HepG2 (cell line): Measurements from ENCODE around the gene TMEM225B. TPM values are rescaled to one million over a fixed set of nuclear protein-coding genes. Genes with fewer than 3 reads are reported as not detected.

Source experiments
- DMAP1 ChIP-seq: IDR thresholded peaks from 2 replicates; pipeline ENCODE4 v1.6.1; 2016
- GPN1 ChIP-seq: sonication (generic); formaldehyde crosslinking; IDR thresholded peaks from 2 replicates; pipeline ENCODE4 v1.5.1; 2020; ENCODE audit warnings: missing genetic modification reagents, borderline replicate concordance
- KAT8 ChIP-seq: IDR thresholded peaks from 2 replicates; pipeline ENCODE4 v1.6.1; 2016; ENCODE audit warnings: missing genetic modification reagents, missing compliant biosample characterization
- MAF1 ChIP-seq: sonication (generic); formaldehyde crosslinking; IDR thresholded peaks from 2 replicates; pipeline ENCODE4 v1.5.0; 2020; ENCODE audit warnings: missing genetic modification reagents, borderline replicate concordance
- MED8 ChIP-seq: sonication (generic); formaldehyde crosslinking; IDR thresholded peaks from 2 replicates; pipeline ENCODE4 v1.8.1; 2023; ENCODE audit warnings: mild to moderate bottlenecking, missing genetic modification reagents; ENCODE audit not compliant: insufficient replicate concordance
- NBN ChIP-seq: fragments of 450-650 bp; conservative IDR thresholded peaks from 2 replicates; pipeline ENCODE4 v1.6.1; 2017
- NCOA5 ChIP-seq: sonication (generic); formaldehyde crosslinking; IDR thresholded peaks from 2 replicates; pipeline ENCODE4 v1.4.0; 2020; ENCODE audit warnings: missing genetic modification reagents
- NFKBIZ ChIP-seq: IDR thresholded peaks from 2 replicates; pipeline ENCODE4 v1.6.1; 2018; ENCODE audit warnings: missing genetic modification reagents, missing compliant biosample characterization
- SP140L ChIP-seq: sonication (generic); formaldehyde crosslinking; IDR thresholded peaks from 2 replicates; pipeline ENCODE4 v1.4.0; 2020; ENCODE audit warnings: missing genetic modification reagents, borderline replicate concordance
- SRSF1 ChIP-seq: fragments of 200-400 bp; formaldehyde crosslinking; optimal IDR thresholded peaks from 2 replicates; pipeline ENCODE3; 2017; ENCODE audit warnings: mild to moderate bottlenecking, low read depth, low read length, moderate library complexity
- YEATS4 ChIP-seq: sonication (generic); formaldehyde crosslinking; IDR thresholded peaks from 2 replicates; pipeline ENCODE4 v1.4.0; 2020; ENCODE audit warnings: missing genetic modification reagents, borderline replicate concordance
- ZNF234 ChIP-seq: sonication (generic); formaldehyde crosslinking; conservative IDR thresholded peaks from 2 replicates; pipeline ENCODE4 v1.5.1; 2020; ENCODE audit warnings: mild to moderate bottlenecking, missing genetic modification reagents
- ZNF24 ChIP-seq: fragments of 450-650 bp; IDR thresholded peaks from 2 replicates; pipeline ENCODE4 v1.6.1; 2017; ENCODE audit warnings: antibody characterized with exemption, mild to moderate bottlenecking
- ZNF44 ChIP-seq: sonication (generic); formaldehyde crosslinking; IDR thresholded peaks from 2 replicates; pipeline ENCODE4 v1.5.1; 2020; ENCODE audit warnings: mild to moderate bottlenecking, missing genetic modification reagents
- ZNF850 ChIP-seq: sonication (generic); formaldehyde crosslinking; conservative IDR thresholded peaks from 2 replicates; pipeline ENCODE4 v1.9.0; 2021; ENCODE audit warnings: mild to moderate bottlenecking, missing genetic modification reagents
- polyA plus RNA-seq, 8 experiments: library from polyadenylated mRNA; depleted of rRNA in 3 of 8; stranded (reverse) in 7 of 8; unstranded in 1 of 8; fragments of >200 nt; fragmentation: Illumina TruSeq in 4 of 8; extraction: Trizol in 4 of 8; gene quantifications; 2 replicates each; pipeline versions ENCODE4 v1.2.1 to v1.2.3, GENCODE V29; 2011 to 2016; ENCODE audit warnings: low read depth in 4 of 8, missing spikeins in 1 of 8, mixed read lengths in 1 of 8; ENCODE audit not compliant: insufficient read depth in 1 of 8
- total RNA-seq, 5 experiments: library from RNA; depleted of rRNA; stranded (reverse); fragments of >200 nt; fragmentation: Illumina TruSeq; extraction: Trizol; gene quantifications; 2 replicates each; pipeline ENCODE4 v1.2.3, GENCODE V29; 2016; ENCODE audit warnings: low read depth in 1 of 5
- TF ChIP-seq, protein P1 (sequence below): sonication (generic); formaldehyde crosslinking; IDR thresholded peaks from 2 replicates; pipeline ENCODE4 v1.9.0; 2021; ENCODE audit warnings: missing genetic modification reagents, mild to moderate bottlenecking, borderline replicate concordance
- TF ChIP-seq, protein P2 (sequence below): sonication (generic); formaldehyde crosslinking; IDR thresholded peaks from 2 replicates; pipeline ENCODE4 v1.4.0; 2020; ENCODE audit warnings: mild to moderate bottlenecking, missing genetic modification reagents
- TF ChIP-seq, protein P3 (sequence below): sonication (generic); IDR thresholded peaks from 2 replicates; pipeline ENCODE4 v1.6.1; 2016; ENCODE audit warnings: low read depth, borderline replicate concordance
- TF ChIP-seq, protein P4 (sequence below): sonication (generic); formaldehyde crosslinking; IDR thresholded peaks from 2 replicates; pipeline ENCODE4 v1.5.0; 2020; ENCODE audit warnings: mild to moderate bottlenecking, missing genetic modification reagents, borderline replicate concordance

TMEM225B gene
- total and polyA plus RNA-seq, 2 of the 13 experiments (the other 11 are each of a cell fraction or from before 2014, with no cell fraction given) = 0.78 to 0.95 TPM

DNA sequence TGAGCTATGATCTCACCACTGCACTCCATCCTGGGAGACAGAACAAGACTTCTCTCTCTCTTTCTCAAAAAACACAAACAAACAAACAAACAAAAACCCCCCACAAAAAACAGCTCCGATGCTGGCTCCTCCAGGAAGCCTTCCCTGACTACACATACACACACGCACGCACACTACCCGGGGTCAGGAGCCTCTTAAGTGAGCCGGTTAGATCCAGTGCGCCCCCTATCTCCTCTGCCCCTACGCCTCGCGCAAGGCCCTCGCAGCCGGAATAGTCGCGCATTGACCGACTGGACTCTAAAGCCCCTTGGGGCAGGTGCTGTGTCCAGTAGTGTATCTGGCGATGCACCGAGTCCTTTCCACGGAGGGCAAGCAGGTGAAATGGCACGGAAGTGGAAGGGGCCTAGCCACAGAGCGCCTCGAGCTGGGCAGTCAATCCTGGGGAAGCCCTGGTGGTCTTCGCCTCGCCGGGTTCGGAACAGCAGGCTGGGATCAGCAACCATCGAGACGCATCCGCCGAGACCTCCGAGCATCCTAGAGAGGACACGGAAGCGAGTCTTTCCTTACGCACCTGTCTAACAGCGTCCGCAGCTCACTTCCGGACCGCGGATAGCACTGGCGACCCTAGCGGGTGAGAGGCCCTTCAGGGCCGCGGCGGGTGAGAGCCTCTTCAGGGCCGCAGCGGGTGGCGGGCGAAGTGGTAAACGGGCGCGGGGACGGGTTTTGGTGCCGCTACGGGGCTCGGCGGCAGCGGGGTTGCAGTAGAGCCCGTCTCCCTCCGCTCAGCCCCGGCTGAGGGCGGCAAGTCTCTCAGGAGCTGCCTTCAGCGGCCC, 18.5 kb downstream of the TMEM225B start, which contains the start of gene ZSCAN25 (continued):
- TF ChIP-seq, protein P1, sequence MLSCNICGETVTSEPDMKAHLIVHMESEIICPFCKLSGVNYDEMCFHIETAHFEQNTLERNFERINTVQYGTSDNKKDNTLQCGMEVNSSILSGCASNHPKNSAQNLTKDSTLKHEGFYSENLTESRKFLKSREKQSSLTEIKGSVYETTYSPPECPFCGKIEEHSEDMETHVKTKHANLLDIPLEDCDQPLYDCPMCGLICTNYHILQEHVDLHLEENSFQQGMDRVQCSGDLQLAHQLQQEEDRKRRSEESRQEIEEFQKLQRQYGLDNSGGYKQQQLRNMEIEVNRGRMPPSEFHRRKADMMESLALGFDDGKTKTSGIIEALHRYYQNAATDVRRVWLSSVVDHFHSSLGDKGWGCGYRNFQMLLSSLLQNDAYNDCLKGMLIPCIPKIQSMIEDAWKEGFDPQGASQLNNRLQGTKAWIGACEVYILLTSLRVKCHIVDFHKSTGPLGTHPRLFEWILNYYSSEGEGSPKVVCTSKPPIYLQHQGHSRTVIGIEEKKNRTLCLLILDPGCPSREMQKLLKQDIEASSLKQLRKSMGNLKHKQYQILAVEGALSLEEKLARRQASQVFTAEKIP (CRISPR knock-in tag) = no peak
- TF ChIP-seq, protein P2, sequence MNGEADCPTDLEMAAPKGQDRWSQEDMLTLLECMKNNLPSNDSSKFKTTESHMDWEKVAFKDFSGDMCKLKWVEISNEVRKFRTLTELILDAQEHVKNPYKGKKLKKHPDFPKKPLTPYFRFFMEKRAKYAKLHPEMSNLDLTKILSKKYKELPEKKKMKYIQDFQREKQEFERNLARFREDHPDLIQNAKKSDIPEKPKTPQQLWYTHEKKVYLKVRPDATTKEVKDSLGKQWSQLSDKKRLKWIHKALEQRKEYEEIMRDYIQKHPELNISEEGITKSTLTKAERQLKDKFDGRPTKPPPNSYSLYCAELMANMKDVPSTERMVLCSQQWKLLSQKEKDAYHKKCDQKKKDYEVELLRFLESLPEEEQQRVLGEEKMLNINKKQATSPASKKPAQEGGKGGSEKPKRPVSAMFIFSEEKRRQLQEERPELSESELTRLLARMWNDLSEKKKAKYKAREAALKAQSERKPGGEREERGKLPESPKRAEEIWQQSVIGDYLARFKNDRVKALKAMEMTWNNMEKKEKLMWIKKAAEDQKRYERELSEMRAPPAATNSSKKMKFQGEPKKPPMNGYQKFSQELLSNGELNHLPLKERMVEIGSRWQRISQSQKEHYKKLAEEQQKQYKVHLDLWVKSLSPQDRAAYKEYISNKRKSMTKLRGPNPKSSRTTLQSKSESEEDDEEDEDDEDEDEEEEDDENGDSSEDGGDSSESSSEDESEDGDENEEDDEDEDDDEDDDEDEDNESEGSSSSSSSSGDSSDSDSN = peak; percentile 95
- TF ChIP-seq ZNF24 (0 out of 2 replicates have a peak, but pooled peaks have one; percentile 39), SRSF1 (peak; percentile 88), DMAP1 (CRISPR knock-in tag) (peak; percentile 78), GPN1 (0 out of 2 replicates have a peak, but pooled peaks have one; percentile 29), NFKBIZ (CRISPR knock-in tag) (peak; percentile 76; the same call in 1 of the 2 replicates), ZNF44 (CRISPR knock-in tag) (peak; percentile 82; the same call in 1 of the 2 replicates), NCOA5 (CRISPR knock-in tag) (no peak), NBN (no peak), MED8 (peak; percentile 91), KAT8 (CRISPR knock-in tag) (peak; percentile 98), MAF1 (CRISPR knock-in tag) (peak; percentile 55; the same call in 1 of the 2 replicates), YEATS4 (CRISPR knock-in tag) (peak; percentile 94), ZNF850 (CRISPR knock-in tag) (no peak; the same call in 1 of the 2 replicates), ZNF234 (CRISPR knock-in tag) (no peak), SP140L (CRISPR knock-in tag) (no peak)
- TF ChIP-seq, protein P3, sequence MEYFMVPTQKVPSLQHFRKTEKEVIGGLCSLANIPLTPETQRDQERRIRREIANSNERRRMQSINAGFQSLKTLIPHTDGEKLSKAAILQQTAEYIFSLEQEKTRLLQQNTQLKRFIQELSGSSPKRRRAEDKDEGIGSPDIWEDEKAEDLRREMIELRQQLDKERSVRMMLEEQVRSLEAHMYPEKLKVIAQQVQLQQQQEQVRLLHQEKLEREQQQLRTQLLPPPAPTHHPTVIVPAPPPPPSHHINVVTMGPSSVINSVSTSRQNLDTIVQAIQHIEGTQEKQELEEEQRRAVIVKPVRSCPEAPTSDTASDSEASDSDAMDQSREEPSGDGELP = peak; percentile 60; the same call in 1 of the 2 replicates
- TF ChIP-seq, protein P4, sequence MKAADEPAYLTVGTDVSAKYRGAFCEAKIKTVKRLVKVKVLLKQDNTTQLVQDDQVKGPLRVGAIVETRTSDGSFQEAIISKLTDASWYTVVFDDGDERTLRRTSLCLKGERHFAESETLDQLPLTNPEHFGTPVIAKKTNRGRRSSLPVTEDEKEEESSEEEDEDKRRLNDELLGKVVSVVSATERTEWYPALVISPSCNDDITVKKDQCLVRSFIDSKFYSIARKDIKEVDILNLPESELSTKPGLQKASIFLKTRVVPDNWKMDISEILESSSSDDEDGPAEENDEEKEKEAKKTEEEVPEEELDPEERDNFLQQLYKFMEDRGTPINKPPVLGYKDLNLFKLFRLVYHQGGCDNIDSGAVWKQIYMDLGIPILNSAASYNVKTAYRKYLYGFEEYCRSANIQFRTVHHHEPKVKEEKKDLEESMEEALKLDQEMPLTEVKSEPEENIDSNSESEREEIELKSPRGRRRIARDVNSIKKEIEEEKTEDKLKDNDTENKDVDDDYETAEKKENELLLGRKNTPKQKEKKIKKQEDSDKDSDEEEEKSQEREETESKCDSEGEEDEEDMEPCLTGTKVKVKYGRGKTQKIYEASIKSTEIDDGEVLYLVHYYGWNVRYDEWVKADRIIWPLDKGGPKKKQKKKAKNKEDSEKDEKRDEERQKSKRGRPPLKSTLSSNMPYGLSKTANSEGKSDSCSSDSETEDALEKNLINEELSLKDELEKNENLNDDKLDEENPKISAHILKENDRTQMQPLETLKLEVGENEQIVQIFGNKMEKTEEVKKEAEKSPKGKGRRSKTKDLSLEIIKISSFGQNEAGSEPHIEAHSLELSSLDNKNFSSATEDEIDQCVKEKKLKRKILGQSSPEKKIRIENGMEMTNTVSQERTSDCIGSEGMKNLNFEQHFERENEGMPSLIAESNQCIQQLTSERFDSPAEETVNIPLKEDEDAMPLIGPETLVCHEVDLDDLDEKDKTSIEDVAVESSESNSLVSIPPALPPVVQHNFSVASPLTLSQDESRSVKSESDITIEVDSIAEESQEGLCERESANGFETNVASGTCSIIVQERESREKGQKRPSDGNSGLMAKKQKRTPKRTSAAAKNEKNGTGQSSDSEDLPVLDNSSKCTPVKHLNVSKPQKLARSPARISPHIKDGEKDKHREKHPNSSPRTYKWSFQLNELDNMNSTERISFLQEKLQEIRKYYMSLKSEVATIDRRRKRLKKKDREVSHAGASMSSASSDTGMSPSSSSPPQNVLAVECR = peak; percentile 96
